A549 (cell line): ENCODE data around the gene DGKE.

Experiments used
- CHD4 ChIP-seq: fragments of 200-600 bp; sonication (generic); IDR thresholded peaks from 2 replicates; pipeline ENCODE4 v1.6.1; 2016; ENCODE audit warnings: antibody characterized with exemption, mild to moderate bottlenecking, borderline replicate concordance
- CTCF ChIP-seq: fragments of >200 bp; sonication (Bioruptor Twin); formaldehyde crosslinking; IDR thresholded peaks from 3 replicates; pipeline ENCODE4 v1.5.1; 2016
- JUNB ChIP-seq: fragments of >200 bp; sonication (Bioruptor Twin); formaldehyde crosslinking; IDR thresholded peaks from 2 replicates; pipeline ENCODE4 v1.6.1; 2016
- POLR2A ChIP-seq: IDR thresholded peaks from 2 replicates; pipeline ENCODE4 v1.6.1; 2012; ENCODE audit warnings: mild to moderate bottlenecking, low read length
- POLR2AphosphoS2 ChIP-seq: conservative IDR thresholded peaks from 2 replicates; pipeline ENCODE4 v1.6.1; 2012; ENCODE audit warnings: low read length, improper control_type of control experiment, inconsistent platforms
- RAD21 ChIP-seq, 2 experiments: fragments of >200 bp in 1 of 2; sonication (Bioruptor Twin) in 1 of 2; formaldehyde crosslinking in 1 of 2; IDR thresholded peaks in 1 of 2; conservative IDR thresholded peaks in 1 of 2; 2 replicates in 1 of 2; 3 replicates in 1 of 2; pipeline ENCODE4 v1.6.1; 2012 to 2018; ENCODE audit warnings: inconsistent platforms in 1 of 2
- RNF2 ChIP-seq: fragments of 200-600 bp; sonication (generic); IDR thresholded peaks from 2 replicates; pipeline ENCODE4 v1.6.1; 2016; ENCODE audit warnings: low read depth, mild to moderate bottlenecking, antibody characterized with exemption, moderate library complexity, borderline replicate concordance
- TF ChIP-seq, protein P1 (sequence below): fragments of 200-600 bp; sonication (generic); IDR thresholded peaks from 2 replicates; pipeline ENCODE4 v1.6.1; 2016; ENCODE audit warnings: antibody characterized with exemption, mild to moderate bottlenecking, moderate library complexity

DNA sequence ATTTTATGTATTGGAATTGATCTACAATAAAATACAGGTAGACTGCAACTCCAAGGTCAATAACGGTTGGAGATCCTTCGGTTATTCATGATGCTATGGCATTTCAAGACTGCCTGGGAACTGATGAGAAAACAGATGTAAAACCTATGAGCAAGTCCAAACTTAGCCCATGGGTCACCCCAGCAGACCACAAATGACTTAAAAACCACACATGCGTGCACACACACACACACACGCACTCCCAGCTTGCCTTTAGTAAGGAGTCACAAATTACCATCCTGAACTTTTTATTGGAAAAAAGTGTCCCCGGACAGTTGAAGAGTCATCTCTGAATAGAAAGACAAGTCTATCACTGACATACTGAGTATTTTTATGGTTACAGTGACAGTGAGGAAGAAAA lies 53.2 kb downstream of the DGKE start:
- no peak for TF ChIP-seq CTCF
- TF ChIP-seq POLR2A = no peak
- no peak for TF ChIP-seq POLR2AphosphoS2
- no peak for TF ChIP-seq CHD4
- TF ChIP-seq, protein P1, sequence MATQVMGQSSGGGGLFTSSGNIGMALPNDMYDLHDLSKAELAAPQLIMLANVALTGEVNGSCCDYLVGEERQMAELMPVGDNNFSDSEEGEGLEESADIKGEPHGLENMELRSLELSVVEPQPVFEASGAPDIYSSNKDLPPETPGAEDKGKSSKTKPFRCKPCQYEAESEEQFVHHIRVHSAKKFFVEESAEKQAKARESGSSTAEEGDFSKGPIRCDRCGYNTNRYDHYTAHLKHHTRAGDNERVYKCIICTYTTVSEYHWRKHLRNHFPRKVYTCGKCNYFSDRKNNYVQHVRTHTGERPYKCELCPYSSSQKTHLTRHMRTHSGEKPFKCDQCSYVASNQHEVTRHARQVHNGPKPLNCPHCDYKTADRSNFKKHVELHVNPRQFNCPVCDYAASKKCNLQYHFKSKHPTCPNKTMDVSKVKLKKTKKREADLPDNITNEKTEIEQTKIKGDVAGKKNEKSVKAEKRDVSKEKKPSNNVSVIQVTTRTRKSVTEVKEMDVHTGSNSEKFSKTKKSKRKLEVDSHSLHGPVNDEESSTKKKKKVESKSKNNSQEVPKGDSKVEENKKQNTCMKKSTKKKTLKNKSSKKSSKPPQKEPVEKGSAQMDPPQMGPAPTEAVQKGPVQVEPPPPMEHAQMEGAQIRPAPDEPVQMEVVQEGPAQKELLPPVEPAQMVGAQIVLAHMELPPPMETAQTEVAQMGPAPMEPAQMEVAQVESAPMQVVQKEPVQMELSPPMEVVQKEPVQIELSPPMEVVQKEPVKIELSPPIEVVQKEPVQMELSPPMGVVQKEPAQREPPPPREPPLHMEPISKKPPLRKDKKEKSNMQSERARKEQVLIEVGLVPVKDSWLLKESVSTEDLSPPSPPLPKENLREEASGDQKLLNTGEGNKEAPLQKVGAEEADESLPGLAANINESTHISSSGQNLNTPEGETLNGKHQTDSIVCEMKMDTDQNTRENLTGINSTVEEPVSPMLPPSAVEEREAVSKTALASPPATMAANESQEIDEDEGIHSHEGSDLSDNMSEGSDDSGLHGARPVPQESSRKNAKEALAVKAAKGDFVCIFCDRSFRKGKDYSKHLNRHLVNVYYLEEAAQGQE = no peak
- no peak for TF ChIP-seq RAD21 (conservative IDR thresholded peaks at IDR 0.05 in 1 of 2, IDR thresholded peaks at IDR 0.05 in 1 of 2)
- TF ChIP-seq RNF2 = no peak
- TF ChIP-seq JUNB = no peak
